ENCODE results near the gene PPP2R2C. TPM values are rescaled to one million over a fixed set of nuclear protein-coding genes. Genes with fewer than 3 reads are reported as not detected.

Gene PPP2R2C
- total and polyA plus RNA-seq, 9 of the 15 experiments (the other 6 are each of a cell fraction or from before 2014, with no cell fraction given), result 0.04 to 0.06 TPM; not detected in 7

DNA sequence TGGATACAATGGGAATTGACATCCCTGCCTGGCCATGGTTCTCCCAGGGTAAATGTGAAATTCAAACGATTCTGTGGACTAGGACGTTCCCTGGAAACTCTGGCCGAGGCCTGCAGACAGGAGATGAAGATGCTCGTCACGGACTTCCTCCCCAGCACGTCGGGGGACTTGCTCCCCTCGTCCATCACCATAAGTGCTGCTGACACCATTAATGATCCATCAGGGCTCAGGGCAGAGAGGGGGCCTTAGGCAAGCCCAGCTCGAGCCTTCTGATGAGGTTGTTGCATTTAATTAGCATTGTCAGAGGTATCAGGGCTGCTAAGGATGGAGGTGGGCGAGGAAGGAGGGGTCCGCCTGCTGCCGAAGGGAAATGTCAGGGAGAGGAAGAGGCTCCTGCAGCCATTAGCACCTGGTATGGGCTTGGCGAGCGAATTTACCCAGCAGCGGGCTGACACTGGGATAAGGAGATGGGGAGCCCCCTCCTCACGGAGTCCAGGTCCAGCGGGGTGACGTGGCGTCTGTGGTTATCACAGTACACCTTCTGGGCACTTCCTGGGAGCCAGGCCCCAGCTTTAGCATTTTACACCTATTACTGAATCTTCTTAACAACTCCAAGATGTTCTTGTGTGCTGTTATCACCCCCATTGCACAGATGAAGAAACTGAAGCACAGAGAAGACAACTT lies 83.1 kb downstream of the PPP2R2C start:
- no peaks in the 10 kb centered on the region for H3K9me1 ChIP-seq (ENCODE audit: control insufficient read depth, insufficient read depth, low read length)
- WGBS (ENCODE audit: insufficient coverage, low coverage, missing lambda C conversion rate), result under 1% methylated on average over 13 of the region's 19 CpGs
- ChIA-PET POLR2A (no interaction called here), CTCF (ENCODE audit: low intra/inter-chr PET ratio) (no interaction called here)
- no peak overlapping the region for H3K9ac ChIP-seq (ENCODE audit: insufficient read depth in 1 of 2, low read depth in 2 of 2, low read length in 2 of 2)
- no TSS peak for BruUV-seq (replicated peaks)
- H3K4me3 ChIP-seq, result no peak overlapping the region
- intact Hi-C loops (cut with micrococcal nuclease), result no loop called here
- H3K36me3 ChIP-seq (ENCODE audit: control insufficient read depth, insufficient read depth, low read length), result no peaks in the 10 kb centered on the region
- no peak overlapping the region for H3K27ac ChIP-seq (ENCODE audit: extremely low read depth, low read depth, low read length)
- DNase-seq (ENCODE audit: extremely low read depth in 1 of 4, low spot score in 3 of 4) (no peak), FAIRE-seq (no peak), ATAC-seq (no peak)
- TF ChIP-seq, protein P1, sequence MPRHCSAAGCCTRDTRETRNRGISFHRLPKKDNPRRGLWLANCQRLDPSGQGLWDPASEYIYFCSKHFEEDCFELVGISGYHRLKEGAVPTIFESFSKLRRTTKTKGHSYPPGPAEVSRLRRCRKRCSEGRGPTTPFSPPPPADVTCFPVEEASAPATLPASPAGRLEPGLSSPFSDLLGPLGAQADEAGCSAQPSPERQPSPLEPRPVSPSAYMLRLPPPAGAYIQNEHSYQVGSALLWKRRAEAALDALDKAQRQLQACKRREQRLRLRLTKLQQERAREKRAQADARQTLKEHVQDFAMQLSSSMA (CRISPR knock-in tag; IDR thresholded peaks at IDR 0.05), result no peak
- no peak for TF ChIP-seq ZKSCAN8 (CRISPR knock-in tag; IDR thresholded peaks at IDR 0.05)
- H3K79me2 ChIP-seq (ENCODE audit: control insufficient read depth, insufficient read depth, low read length), result no peaks in the 10 kb centered on the region
- H3K4me2 ChIP-seq (ENCODE audit: insufficient read depth, low read length), result no peak overlapping the region
- peaks cover 0 to 4% of the 10 kb centered on the region in 2 experiments; a peak in 2 of 5 replicates for H3K4me1 ChIP-seq (replicated peaks in 1 of 2; ENCODE audit: control insufficient read depth in 2 of 2, insufficient read depth in 2 of 2, low read length in 2 of 2)
- peaks cover 3 to 54% of the 10 kb centered on the region in 2 experiments; a peak in 3 of 5 replicates for H3K27me3 ChIP-seq (ENCODE audit: control insufficient read depth in 2 of 2, insufficient read depth in 2 of 2, low read length in 2 of 2)
- no peaks in the 10 kb centered on the region for H3K9me3 ChIP-seq (replicated peaks; ENCODE audit: control insufficient read depth, insufficient read depth, low read depth, low read length)
- in situ Hi-C loops (cut with MboI), result no loop called here
- no peak overlapping the region for H2AFZ ChIP-seq (ENCODE audit: low read depth, low read length)
- H4K20me1 ChIP-seq (replicated peaks; ENCODE audit: control insufficient read depth, insufficient read depth, low read length), result no peaks in the 10 kb centered on the region; the same call in 1 of the 2 replicates

DNA sequence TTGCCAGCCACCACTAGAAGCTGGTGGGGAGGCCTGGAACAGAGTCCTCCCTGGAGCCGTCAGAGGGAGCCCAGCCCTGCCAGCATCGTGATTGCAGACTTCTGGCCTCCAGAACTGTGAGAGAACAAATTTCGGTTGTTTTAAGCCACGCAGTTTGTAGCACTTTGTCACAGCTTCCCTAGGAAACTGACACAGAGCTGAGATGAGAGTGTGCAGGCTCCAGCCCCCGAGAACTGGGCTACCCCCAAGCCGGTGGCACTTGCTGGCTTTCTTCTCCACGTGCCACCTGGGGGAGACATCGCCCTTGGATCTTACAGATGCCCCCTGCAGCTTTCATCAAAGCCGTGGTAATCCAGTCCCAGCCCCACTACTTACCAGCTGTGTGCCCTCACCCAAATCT lies 83.7 kb downstream of the PPP2R2C start:
- no peaks in the 10 kb centered on the region for H3K79me2 ChIP-seq (ENCODE audit: control insufficient read depth, insufficient read depth, low read length)
- ChIA-PET POLR2A (interaction anchor here (2.2 kb wide), 1 partner anchor 10 kb away, joined by 6 read pairs; no protein-coding TSS in a partner anchor), CTCF (ENCODE audit: low intra/inter-chr PET ratio) (no interaction called here)
- peaks cover 0 to 4% of the 10 kb centered on the region in 2 experiments; a peak in 2 of 5 replicates for H3K4me1 ChIP-seq (replicated peaks in 1 of 2; ENCODE audit: control insufficient read depth in 2 of 2, insufficient read depth in 2 of 2, low read length in 2 of 2)
- H3K27me3 ChIP-seq (ENCODE audit: control insufficient read depth in 2 of 2, insufficient read depth in 2 of 2, low read length in 2 of 2), result peaks cover 3 to 54% of the 10 kb centered on the region in 2 experiments; a peak in 3 of 5 replicates
- intact Hi-C loops (cut with micrococcal nuclease), result no loop called here
- no peaks in the 10 kb centered on the region for H3K9me1 ChIP-seq (ENCODE audit: control insufficient read depth, insufficient read depth, low read length)
- 1% methylated on average over 9 of the region's 9 CpGs for WGBS (ENCODE audit: insufficient coverage, low coverage, missing lambda C conversion rate)
- FAIRE-seq (no peak), DNase-seq (ENCODE audit: extremely low read depth in 1 of 4, low spot score in 3 of 4) (no peak), ATAC-seq (no peak)
- in situ Hi-C loops (cut with MboI), result no loop called here
- TF ChIP-seq ZFP36 (IDR thresholded peaks at IDR 0.05; ENCODE audit: low read depth, low read length, partially characterized antibody) (peak; percentile 23), ESRRB (CRISPR knock-in tag; IDR thresholded peaks at IDR 0.05; ENCODE audit: borderline replicate concordance) (no peak)
- no peaks in the 10 kb centered on the region for H3K9me3 ChIP-seq (replicated peaks; ENCODE audit: control insufficient read depth, insufficient read depth, low read depth, low read length)
- no peaks in the 10 kb centered on the region for H3K36me3 ChIP-seq (ENCODE audit: control insufficient read depth, insufficient read depth, low read length)
- H3K9ac ChIP-seq (ENCODE audit: insufficient read depth in 1 of 2, low read depth in 2 of 2, low read length in 2 of 2), result no peak overlapping the region; a peak in 1 of 4 replicates
- H3K4me2 ChIP-seq (ENCODE audit: insufficient read depth, low read length), result no peak overlapping the region
- H4K20me1 ChIP-seq (replicated peaks; ENCODE audit: control insufficient read depth, insufficient read depth, low read length), result no peaks in the 10 kb centered on the region; the same call in 1 of the 2 replicates
- no peak overlapping the region for H2AFZ ChIP-seq (ENCODE audit: low read depth, low read length)
- no peak overlapping the region for H3K27ac ChIP-seq (ENCODE audit: extremely low read depth, low read depth, low read length)
- H3K4me3 ChIP-seq, result no peak overlapping the region
- BruUV-seq (replicated peaks), result no TSS peak
